IMR-90 (cell line): ENCODE measurements around the gene BPIFB2. TPM values are rescaled to one million over a fixed set of nuclear protein-coding genes. Genes with fewer than 3 reads are reported as not detected.

Source experiments
- ATAC-seq: fragments of 200-7000 bp; cut with Tn5 transposase; 2 replicates; pipeline ENCODE4 v1.9.1; 2020; ENCODE audit warnings: low read depth, mild to moderate bottlenecking, moderate library complexity
- BruUV-seq: library from RNA; stranded (reverse); fragments of 400-500 nt; replicated peaks from 2 replicates; lab custom pipeline; 2021; lab: Mats Ljungman, UMichigan
- CTCF ChIA-PET: fragments of 300-600 bp; formaldehyde crosslinking; extraction: SDS; loops from one replicate; lab custom pipeline; 2021; ENCODE audit warnings: antibody characterized with exemption; lab: Yijun Ruan, JAX
- POLR2A ChIA-PET: fragments of 300-600 bp; sonication (Branson Sonifier 250); formaldehyde crosslinking; loops from one replicate; lab custom pipeline; 2022; ENCODE audit warnings: antibody characterized with exemption; ENCODE audit not compliant: unreplicated experiment; lab: Charles Lee
- DNase-seq: peaks from one replicate; pipeline ENCODE4 v3.0.0; 2013
- H2AFZ ChIP-seq: replicated peaks from 2 replicates; pipeline ENCODE3; 2013; ENCODE audit warnings: low read length, mild to moderate bottlenecking; ENCODE audit not compliant: poor library complexity
- H2AK5ac ChIP-seq: 2 replicates; pipeline ENCODE4 v1.6.1; 2013; ENCODE audit warnings: low read depth, low read length, inconsistent platforms
- H2AK9ac ChIP-seq: replicated peaks from 2 replicates; pipeline ENCODE3; 2013; ENCODE audit warnings: mild to moderate bottlenecking, low read depth, low read length, moderate library complexity; ENCODE audit not compliant: poor library complexity
- H2BK120ac ChIP-seq: 2 replicates; pipeline ENCODE4 v1.6.1; 2013; ENCODE audit warnings: low read depth, low read length, inconsistent platforms
- H2BK15ac ChIP-seq: 3 replicates; pipeline ENCODE4 v1.6.1; 2013; ENCODE audit warnings: low read depth, low read length, inconsistent platforms
- H2BK20ac ChIP-seq: 2 replicates; pipeline ENCODE4 v1.6.1; 2013; ENCODE audit warnings: low read depth, mild to moderate bottlenecking, inconsistent platforms, low read length, moderate library complexity
- H2BK5ac ChIP-seq: 2 replicates; pipeline ENCODE4 v1.6.1; 2013; ENCODE audit warnings: mild to moderate bottlenecking, low read depth, low read length, inconsistent platforms; ENCODE audit not compliant: poor library complexity, severe bottlenecking
- H3K14ac ChIP-seq: replicated peaks from 2 replicates; pipeline ENCODE4 v1.6.1; 2013; ENCODE audit warnings: low read depth, low read length, inconsistent platforms
- H3K18ac ChIP-seq: 2 replicates; pipeline ENCODE4 v1.6.1; 2013; ENCODE audit warnings: low read depth, low read length, control low read depth
- H3K23ac ChIP-seq: 2 replicates; pipeline ENCODE4 v1.6.1; 2013; ENCODE audit warnings: low read depth, low read length, inconsistent platforms
- H3K27ac ChIP-seq: 2 replicates; pipeline ENCODE4 v1.5.1; 2013; ENCODE audit warnings: mild to moderate bottlenecking, control low read depth, low read length; ENCODE audit not compliant: insufficient read depth
- H3K27me3 ChIP-seq: 2 replicates; pipeline ENCODE4 v1.6.1; 2013; ENCODE audit warnings: low read length; ENCODE audit not compliant: control insufficient read depth, insufficient read depth
- H3K36me3 ChIP-seq: 2 replicates; pipeline ENCODE4 v1.6.1; 2013; ENCODE audit warnings: low read length, mixed read lengths; ENCODE audit not compliant: control insufficient read depth, insufficient read depth
- H3K4ac ChIP-seq: 2 replicates; pipeline ENCODE4 v1.6.1; 2013; ENCODE audit warnings: low read depth, low read length, inconsistent platforms
- H3K4me1 ChIP-seq: 2 replicates; pipeline ENCODE4 v1.6.1; 2013; ENCODE audit warnings: low read length, mixed read lengths; ENCODE audit not compliant: control insufficient read depth, insufficient read depth
- H3K4me2 ChIP-seq: 2 replicates; pipeline ENCODE4 v1.6.1; 2013; ENCODE audit warnings: low read depth, mild to moderate bottlenecking, control low read depth, low read length, moderate library complexity
- H3K4me3 ChIP-seq: 2 replicates; pipeline ENCODE4 v1.5.1; 2013; ENCODE audit warnings: low read depth, mild to moderate bottlenecking, control low read depth, low read length, moderate library complexity; ENCODE audit not compliant: insufficient read depth
- H3K56ac ChIP-seq: 2 replicates; pipeline ENCODE4 v1.6.1; 2013; ENCODE audit warnings: low read length, inconsistent platforms; ENCODE audit not compliant: insufficient read depth; ENCODE audit errors: extremely low read depth
- H3K79me1 ChIP-seq, 2 experiments: 2 replicates each; pipeline ENCODE4 v1.6.1; 2013; ENCODE audit warnings: low read length in 2 of 2, inconsistent platforms in 1 of 2, low read depth in 1 of 2
- H3K9ac ChIP-seq: 2 replicates; pipeline ENCODE4 v1.6.1; 2013; ENCODE audit warnings: low read depth, low read length, control low read depth
- H3K9me1 ChIP-seq: 2 replicates; pipeline ENCODE4 v1.6.1; 2013; ENCODE audit warnings: low read length, inconsistent platforms; ENCODE audit not compliant: insufficient read depth
- H3K9me3 ChIP-seq: 2 replicates; pipeline ENCODE4 v1.6.1; 2013; ENCODE audit warnings: low read length; ENCODE audit not compliant: control insufficient read depth, insufficient read depth
- H4K20me1 ChIP-seq: 2 replicates; pipeline ENCODE4 v1.6.1; 2013; ENCODE audit warnings: low read length, inconsistent platforms; ENCODE audit not compliant: insufficient read depth
- H4K5ac ChIP-seq: 2 replicates; pipeline ENCODE4 v1.6.1; 2013; ENCODE audit warnings: mild to moderate bottlenecking, low read depth, low read length, control low read depth
- H4K8ac ChIP-seq, 2 experiments: 2 replicates each; pipeline ENCODE4 v1.6.1; 2013; ENCODE audit warnings: low read depth in 2 of 2, low read length in 2 of 2, control low read depth in 1 of 2, inconsistent platforms in 1 of 2
- H4K91ac ChIP-seq: 2 replicates; pipeline ENCODE4 v1.6.1; 2013; ENCODE audit warnings: low read depth, low read length, inconsistent platforms; ENCODE audit not compliant: insufficient read depth
- FOS ChIP-seq: fragments of 150-350 bp; IDR thresholded peaks from 2 replicates; pipeline ENCODE4 v1.6.1; 2016; ENCODE audit warnings: low read depth, low read length
- MAZ ChIP-seq: IDR thresholded peaks from 2 replicates; pipeline ENCODE4 v1.6.1; 2012; ENCODE audit warnings: low read depth, mild to moderate bottlenecking, low read length, improper control_type of control experiment, moderate library complexity, borderline replicate concordance
- RCOR1 ChIP-seq: IDR thresholded peaks from 2 replicates; pipeline ENCODE4 v1.6.1; 2012; ENCODE audit warnings: mild to moderate bottlenecking, low read length, improper control_type of control experiment; ENCODE audit not compliant: insufficient replicate concordance
- RFX5 ChIP-seq: IDR thresholded peaks from 2 replicates; pipeline ENCODE4 v1.8.0; 2012; ENCODE audit warnings: low read depth, mild to moderate bottlenecking, low read length, moderate library complexity
- WGBS, 2 experiments: methylation state at CpG; one replicate each; pipeline versions ENCODE4 v1.1.5 to v1.1.7; 2013; ENCODE audit warnings: missing lambda C conversion rate in 2 of 2; ENCODE audit not compliant: insufficient read length in 1 of 2; ENCODE audit errors: extremely low coverage in 2 of 2; 5-methylcytosine and 5-hydroxymethylcytosine counted together
- dilution Hi-C: fragments of 300-500 bp; cut with HindIII; formaldehyde crosslinking; loops from one replicate; pipeline ENCODE4 v1.14.3; 2018; ENCODE audit warnings: low sequenced_read_pairs; ENCODE audit not compliant: unreplicated experiment
- in situ Hi-C: fragments of 300-500 bp; cut with MboI; formaldehyde crosslinking; loops from 3 replicates; pipeline ENCODE4 v1.14.3; 2019; ENCODE audit warnings: low sequenced_read_pairs, inconsistent platforms, mixed read lengths
- intact Hi-C: fragments of 100-400 bp; cut with micrococcal nuclease; formaldehyde crosslinking; loops from 2 replicates; pipeline ENCODE4 v1.10.0; 2022
- polyA plus RNA-seq, 3 experiments: library from polyadenylated mRNA; depleted of rRNA; stranded (reverse); fragments of >200 nt; gene quantifications; 2 replicates each; pipeline ENCODE4 v1.2.3, GENCODE V29; 2012; ENCODE audit warnings: low replicate concordance in 1 of 3
- total RNA-seq: library from RNA; depleted of rRNA; stranded (reverse); fragments of >200 nt; gene quantifications from 2 replicates; pipeline ENCODE4 v1.2.3, GENCODE V29; 2012
- TF ChIP-seq, protein P1 (sequence below): conservative IDR thresholded peaks from 2 replicates; pipeline ENCODE4 v1.5.1; 2012; ENCODE audit warnings: mild to moderate bottlenecking, low read depth, low read length, improper control_type of control experiment
- TF ChIP-seq, protein P2 (sequence below): fragments of 150-350 bp; IDR thresholded peaks from 2 replicates; pipeline ENCODE4 v1.6.1; 2017; ENCODE audit warnings: mild to moderate bottlenecking, antibody characterized with exemption, low read length, low read depth

BPIFB2 gene
- total and polyA plus RNA-seq, 2 of the 4 experiments (the other 2 are of a cell fraction), result not detected

DNA sequence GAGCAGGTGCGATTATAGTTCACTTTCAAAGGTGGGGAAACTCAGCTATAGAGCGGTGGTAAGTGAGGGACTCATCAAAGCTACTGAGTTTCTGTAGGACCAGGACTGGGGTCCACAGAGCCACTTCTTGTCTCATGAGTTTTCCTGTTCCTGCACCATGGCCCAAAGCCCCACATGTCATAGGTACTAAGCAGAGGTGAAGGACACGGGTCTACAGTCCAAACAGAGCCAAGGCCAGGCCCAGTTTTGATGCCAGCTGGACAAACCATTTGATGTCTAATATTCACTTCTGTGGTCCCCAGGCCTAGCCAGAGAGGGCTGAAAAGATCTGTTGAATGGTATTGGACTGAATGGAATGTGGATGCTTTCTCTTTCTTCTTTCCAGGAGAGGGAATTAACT, 34.9 kb downstream of the BPIFB2 start:
- Histone ChIP-seq H3K27ac (no peak overlapping the region), H3K9me1 (no peaks in the 10 kb centered on the region), H3K9me3 (0 out of 2 replicates have a peak, but pooled peaks cover 2% of the 10 kb centered on the region), H2AK5ac (no peak overlapping the region), H3K14ac (no peak overlapping the region), H3K23ac (no peak overlapping the region), H3K4me1 (no peaks in the 10 kb centered on the region), H2AK9ac (no peak overlapping the region), H3K18ac (no peak overlapping the region), H2BK20ac (no peak overlapping the region), H4K20me1 (no peaks in the 10 kb centered on the region), H2BK5ac (no peak overlapping the region), H4K8ac (no peak overlapping the region), H4K5ac (no peak overlapping the region), H2AFZ (no peak overlapping the region), H2BK15ac (no peak overlapping the region), H3K56ac (no peak overlapping the region), H2BK120ac (no peak overlapping the region), H4K91ac (no peak overlapping the region), H3K4me3 (no peak overlapping the region), H3K4me2 (no peak overlapping the region), H3K79me1 (no peaks in the 10 kb centered on the region), H3K27me3 (no peaks in the 10 kb centered on the region), H3K4ac (no peak overlapping the region), H3K36me3 (no peaks in the 10 kb centered on the region), H3K9ac (no peak overlapping the region)
- CTCF ChIA-PET, result no interaction called here
- ATAC-seq (no peak), DNase-seq (no peak)
- intact Hi-C loops (no loop called here), dilution Hi-C loops (no loop called here), in situ Hi-C loops (no loop called here)
- 40% methylated on average over 1 of the region's 3 CpGs; no CpG with 5 or more reads in 1 of the 2 experiments for WGBS, 2 experiments
- BruUV-seq, result no TSS peak
- POLR2A ChIA-PET, result no interaction called here
- TF ChIP-seq RFX5, result no peak
- no peak for TF ChIP-seq FOS
- TF ChIP-seq, protein P1, sequence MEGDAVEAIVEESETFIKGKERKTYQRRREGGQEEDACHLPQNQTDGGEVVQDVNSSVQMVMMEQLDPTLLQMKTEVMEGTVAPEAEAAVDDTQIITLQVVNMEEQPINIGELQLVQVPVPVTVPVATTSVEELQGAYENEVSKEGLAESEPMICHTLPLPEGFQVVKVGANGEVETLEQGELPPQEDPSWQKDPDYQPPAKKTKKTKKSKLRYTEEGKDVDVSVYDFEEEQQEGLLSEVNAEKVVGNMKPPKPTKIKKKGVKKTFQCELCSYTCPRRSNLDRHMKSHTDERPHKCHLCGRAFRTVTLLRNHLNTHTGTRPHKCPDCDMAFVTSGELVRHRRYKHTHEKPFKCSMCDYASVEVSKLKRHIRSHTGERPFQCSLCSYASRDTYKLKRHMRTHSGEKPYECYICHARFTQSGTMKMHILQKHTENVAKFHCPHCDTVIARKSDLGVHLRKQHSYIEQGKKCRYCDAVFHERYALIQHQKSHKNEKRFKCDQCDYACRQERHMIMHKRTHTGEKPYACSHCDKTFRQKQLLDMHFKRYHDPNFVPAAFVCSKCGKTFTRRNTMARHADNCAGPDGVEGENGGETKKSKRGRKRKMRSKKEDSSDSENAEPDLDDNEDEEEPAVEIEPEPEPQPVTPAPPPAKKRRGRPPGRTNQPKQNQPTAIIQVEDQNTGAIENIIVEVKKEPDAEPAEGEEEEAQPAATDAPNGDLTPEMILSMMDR, result no peak
- TF ChIP-seq, protein P2, sequence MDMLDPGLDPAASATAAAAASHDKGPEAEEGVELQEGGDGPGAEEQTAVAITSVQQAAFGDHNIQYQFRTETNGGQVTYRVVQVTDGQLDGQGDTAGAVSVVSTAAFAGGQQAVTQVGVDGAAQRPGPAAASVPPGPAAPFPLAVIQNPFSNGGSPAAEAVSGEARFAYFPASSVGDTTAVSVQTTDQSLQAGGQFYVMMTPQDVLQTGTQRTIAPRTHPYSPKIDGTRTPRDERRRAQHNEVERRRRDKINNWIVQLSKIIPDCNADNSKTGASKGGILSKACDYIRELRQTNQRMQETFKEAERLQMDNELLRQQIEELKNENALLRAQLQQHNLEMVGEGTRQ, result no peak
- TF ChIP-seq RCOR1, result no peak
- TF ChIP-seq MAZ, result no peak
